NB4 (cell line): Measurements from ENCODE around the gene CEP43.

Experiments used
- CTCF ChIP-seq: IDR thresholded peaks from one replicate; pipeline ENCODE4 v1.5.1; 2012; ENCODE audit warnings: low read depth, low read length
- POLR2A ChIP-seq: IDR thresholded peaks from 2 replicates; pipeline ENCODE4 v1.6.1; 2011; ENCODE audit warnings: mild to moderate bottlenecking; ENCODE audit not compliant: insufficient read length; ENCODE audit errors: extremely low read depth

GRCh38 chr6:166996406-166996805 is 2.8 kb upstream of the CEP43 start:
- TF ChIP-seq CTCF (no peak), POLR2A (no peak)
